Activated gamma-delta T cell (primary cell): Measurements from ENCODE around the gene LRRC42.

ENCODE experiments used
- DNase-seq: peaks from one replicate; lab custom pipeline; 2025; lab: John Stamatoyannopoulos, UW
- total RNA-seq, 2 donors: gene quantifications; one replicate each; lab custom pipeline; 2026; lab: John Stamatoyannopoulos, UW

The LRRC42 gene
- total RNA-seq, result 12.5 to 12.9 reads per million in 2 donors

- DNase-seq, result peak; percentile 94
Observed at GRCh38 chr1:53946252-53947171, at the start of gene LRRC42. LRRC42 (plus strand) TSS chr1:53946350; CDS start chr1:53952000, 5,650 bp downstream.

- DNase-seq, result no peak
Observed at GRCh38 chr1:53896635-53897229, 49.4 kb upstream of the LRRC42 start.

GRCh38 chr1:53899206-53899628 lies 46.9 kb upstream of the LRRC42 start:
- no peak for DNase-seq

- DNase-seq, result no peak
Observed at GRCh38 chr1:53899708-53900107, 46.4 kb upstream of the LRRC42 start.

- no peak for DNase-seq
Observed at GRCh38 chr1:53902235-53903138, 43.7 kb upstream of the LRRC42 start.

GRCh38 chr1:53905509-53905908 lies 40.6 kb upstream of the LRRC42 start:
- DNase-seq, result no peak

- DNase-seq, result no peak
Observed at GRCh38 chr1:53906121-53906520, 40.0 kb upstream of the LRRC42 start.

GRCh38 chr1:53909946-53910345 lies 36.2 kb upstream of the LRRC42 start:
- DNase-seq, result no peak

GRCh38 chr1:53911442-53911841 lies 34.7 kb upstream of the LRRC42 start:
- no peak for DNase-seq

- DNase-seq, result no peak
Observed at GRCh38 chr1:53913352-53914033, 32.7 kb upstream of the LRRC42 start.

GRCh38 chr1:53918343-53918742 lies 27.8 kb upstream of the LRRC42 start:
- DNase-seq, result no peak

- DNase-seq, result no peak
Observed at GRCh38 chr1:53919675-53920066, 26.5 kb upstream of the LRRC42 start.

- no peak for DNase-seq
Observed at GRCh38 chr1:53927376-53927881, 18.7 kb upstream of the LRRC42 start.

- no peak for DNase-seq
Observed at GRCh38 chr1:53929246-53929960, 16.7 kb upstream of the LRRC42 start.

- DNase-seq, result no peak
Observed at GRCh38 chr1:53930932-53931331, 15.2 kb upstream of the LRRC42 start.

GRCh38 chr1:53931523-53931922 lies 14.6 kb upstream of the LRRC42 start:
- no peak for DNase-seq

GRCh38 chr1:53934170-53934765 lies 11.9 kb upstream of the LRRC42 start:
- no peak for DNase-seq

GRCh38 chr1:53936430-53936829 lies 9.7 kb upstream of the LRRC42 start:
- DNase-seq, result no peak

GRCh38 chr1:53938136-53938830 lies 7.9 kb upstream of the LRRC42 start:
- no peak for DNase-seq
